Measurements from ENCODE around the gene C2CD2L.
A peak's percentile ranks its signal among the peaks of the same experiment; 100 is the strongest.
"Not testable (repeated sequence)": the region's sequence is repeated elsewhere in the genome, so short reads cannot be mapped to it uniquely, and the experiment has no call there.

Gene C2CD2L

DNA sequence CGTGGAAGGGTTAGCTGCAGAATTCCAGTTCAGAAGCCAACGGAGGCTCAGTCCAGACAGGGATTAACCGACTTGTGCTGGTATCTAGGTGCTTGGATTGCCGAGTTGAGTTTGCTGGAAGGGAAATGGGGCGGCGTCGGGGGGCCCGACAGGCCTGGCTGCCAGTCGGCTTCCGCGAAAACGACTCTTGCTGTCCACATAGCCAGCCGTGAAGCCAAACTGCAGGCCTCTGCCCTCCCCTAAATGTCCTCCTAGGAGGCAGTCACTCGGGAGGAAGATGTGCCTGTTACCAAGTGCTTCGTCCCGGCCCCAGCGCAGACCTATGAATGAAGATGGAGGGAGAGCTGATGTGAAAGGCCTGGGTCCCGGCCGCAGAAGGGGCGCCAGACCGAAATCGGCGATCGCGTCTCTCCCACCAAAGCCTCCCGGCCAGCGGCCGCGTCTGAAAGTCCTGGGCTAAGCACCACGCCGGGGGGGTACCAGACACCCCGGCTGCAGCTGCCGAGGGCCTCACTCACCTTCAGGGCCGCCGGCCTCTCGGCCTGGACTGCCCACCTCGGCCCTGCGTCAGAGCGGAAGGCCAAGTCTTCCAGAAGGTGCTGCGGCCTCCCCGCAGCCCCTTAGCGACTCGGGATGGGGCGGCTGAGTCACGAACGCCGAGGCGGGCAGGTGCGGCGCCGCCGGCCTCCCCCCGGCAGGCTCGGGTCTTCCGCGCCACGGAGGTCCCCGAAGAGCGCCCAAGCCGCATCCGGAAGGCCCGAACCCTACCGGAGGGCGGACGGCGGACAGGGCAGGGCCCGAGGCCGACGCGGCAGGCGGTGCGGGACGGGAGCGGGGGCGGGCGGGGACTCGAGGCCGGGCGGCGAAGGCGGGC lies 13.0 kb upstream of the C2CD2L start:
- peak; percentile 52 for DNase-seq

DNA sequence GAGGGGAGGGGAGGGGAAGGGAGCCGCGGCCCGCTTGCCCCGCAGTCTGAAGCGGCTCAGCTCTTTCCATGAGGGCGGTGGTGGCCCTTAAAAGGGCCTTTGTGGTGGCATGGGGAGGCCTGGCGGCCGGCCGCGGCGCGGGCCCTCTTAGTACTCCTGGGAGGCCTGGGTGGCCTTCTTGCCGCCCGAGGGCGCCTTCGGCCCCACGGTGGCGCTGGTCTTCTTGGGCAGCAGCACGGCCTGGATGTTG lies 12.4 kb upstream of the C2CD2L start:
- DNase-seq: peak; percentile 69

DNA sequence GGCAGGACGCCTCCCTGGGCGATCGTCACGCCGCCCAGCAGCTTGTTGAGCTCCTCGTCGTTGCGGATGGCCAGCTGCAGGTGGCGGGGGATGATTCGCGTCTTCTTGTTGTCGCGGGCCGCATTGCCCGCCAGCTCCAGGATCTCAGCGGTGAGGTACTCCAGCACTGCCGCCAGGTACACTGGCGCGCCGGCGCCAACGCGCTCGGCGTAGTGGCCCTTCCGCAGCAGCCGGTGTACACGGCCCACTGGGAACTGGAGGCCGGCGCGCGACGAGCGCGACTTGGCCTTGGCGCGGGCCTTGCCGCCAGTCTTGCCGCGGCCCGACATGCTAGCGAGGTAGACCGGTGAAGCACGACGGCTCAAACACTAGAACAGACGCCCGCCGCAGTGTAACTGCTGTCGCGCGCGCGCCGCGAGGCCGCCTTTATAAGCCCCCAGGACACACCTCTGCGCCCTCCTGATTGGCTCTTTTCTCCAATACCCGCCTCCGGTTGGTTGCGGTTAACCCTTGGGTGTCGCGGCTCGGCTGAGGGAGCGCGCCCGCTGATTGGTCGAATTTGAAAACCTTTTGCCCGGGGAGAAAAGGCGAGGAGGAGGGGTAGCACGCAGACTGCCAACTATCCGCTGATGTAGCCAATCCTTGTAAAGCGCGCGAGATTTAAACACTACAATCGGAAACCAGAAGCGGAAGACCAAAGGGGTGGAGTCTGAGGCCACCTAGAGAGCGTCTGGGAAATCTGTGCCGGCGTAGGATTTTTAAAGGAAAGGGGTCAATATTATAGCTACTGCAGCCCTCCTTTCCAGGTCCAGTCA lies 11.9 kb upstream of the C2CD2L start:
- peak; percentile 100 for DNase-seq

DNA sequence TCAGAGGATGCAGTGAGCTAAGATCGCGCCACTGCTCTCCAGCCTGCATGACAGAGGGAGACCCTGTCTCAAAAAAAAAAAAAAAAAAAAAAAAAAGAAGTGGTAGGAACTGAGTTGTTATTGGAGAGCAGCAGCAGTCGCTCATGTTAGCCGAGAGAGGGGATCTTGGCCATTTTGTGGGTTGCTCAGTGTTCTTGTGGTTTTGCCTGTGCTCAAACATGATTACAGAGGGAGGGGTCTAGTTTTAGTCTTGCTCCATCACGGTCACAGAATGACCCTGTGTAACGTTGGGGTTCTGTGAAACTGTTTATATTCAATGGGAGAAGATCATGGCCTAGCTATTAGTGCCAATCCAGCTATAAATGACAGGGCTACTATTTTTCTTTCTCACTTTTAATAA lies 7.4 kb upstream of the C2CD2L start:
- DNase-seq: no peak

- DNase-seq: no peak
Measured at GRCh38 chr11:119100246-119100970, 6.7 kb upstream of the C2CD2L start.

DNA sequence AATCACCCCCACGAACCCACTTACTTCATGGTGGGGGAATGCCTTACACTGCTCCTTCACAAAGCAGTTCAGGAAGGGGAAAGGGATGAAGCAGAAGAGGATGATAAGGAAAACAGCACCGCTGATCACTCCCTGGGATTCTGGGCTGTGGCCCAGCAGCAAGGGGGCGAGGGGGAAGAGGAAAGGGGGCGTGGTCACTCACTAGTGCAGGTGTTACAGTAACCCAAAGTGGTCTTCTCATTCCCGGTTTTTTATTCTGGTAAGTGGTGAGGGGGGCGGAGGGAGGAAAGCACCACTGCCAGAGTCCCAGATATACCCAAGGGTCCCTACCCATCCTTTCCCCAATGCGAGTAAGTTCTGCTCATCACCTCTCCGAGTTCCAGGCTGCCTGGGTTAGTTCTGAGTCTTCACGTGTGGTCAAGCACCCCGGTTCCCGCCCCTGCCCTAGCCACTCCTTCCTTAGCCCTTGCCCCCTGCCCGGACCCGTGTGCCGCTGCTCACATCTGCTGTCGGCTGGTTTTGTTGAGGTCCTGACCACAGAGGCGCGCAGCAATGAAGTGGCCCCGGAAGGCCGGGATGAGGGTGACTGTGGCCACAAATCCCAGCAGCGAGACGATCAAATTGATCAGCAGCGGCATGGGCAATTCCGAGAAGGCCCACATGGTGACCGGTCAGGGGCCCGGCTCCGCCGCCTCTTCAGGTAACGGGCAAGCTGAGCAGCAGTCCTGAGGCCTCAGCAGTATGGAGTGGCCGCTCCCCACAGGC lies 6.0 kb upstream of the C2CD2L start:
- DNase-seq: no peak

DNA sequence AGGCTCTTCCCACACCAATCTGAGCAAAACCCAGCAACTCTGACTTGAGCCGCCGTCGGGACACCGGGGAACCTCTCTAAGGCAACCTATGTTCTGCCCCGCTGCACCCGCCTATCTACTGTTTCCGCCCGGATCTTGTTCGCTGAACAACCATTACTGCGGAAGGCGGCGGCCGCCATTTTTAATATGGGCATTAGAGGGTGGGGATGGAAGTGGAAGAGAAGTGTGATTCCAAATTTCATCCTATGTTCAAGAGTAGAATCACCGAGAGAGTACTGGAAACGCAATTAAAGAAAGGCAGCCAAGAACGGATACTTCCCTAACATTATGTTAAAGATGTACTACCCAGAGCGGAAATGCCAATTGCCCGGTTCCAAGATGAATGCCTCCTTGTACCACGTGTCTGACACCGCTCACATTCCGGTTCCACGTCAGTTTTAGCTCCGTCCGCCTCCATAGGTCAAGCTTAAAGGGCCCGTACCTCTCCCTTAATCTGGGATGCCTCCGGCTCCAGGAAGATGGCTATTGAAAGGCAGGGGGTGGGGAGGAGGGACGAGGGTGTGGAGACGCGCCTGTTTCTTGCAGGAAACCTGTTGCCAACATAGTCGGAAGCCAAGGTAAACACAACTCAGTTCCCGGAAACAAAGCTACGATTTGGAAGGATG lies 5.3 kb upstream of the C2CD2L start, which contains the start of gene DPAGT1:
Gene DPAGT1, minus strand, starts transcription at position 95 of the 665 bp plus-strand sequence. CDS start 198 bp downstream, outside the sequence.
- peak; percentile 90 for DNase-seq

DNA sequence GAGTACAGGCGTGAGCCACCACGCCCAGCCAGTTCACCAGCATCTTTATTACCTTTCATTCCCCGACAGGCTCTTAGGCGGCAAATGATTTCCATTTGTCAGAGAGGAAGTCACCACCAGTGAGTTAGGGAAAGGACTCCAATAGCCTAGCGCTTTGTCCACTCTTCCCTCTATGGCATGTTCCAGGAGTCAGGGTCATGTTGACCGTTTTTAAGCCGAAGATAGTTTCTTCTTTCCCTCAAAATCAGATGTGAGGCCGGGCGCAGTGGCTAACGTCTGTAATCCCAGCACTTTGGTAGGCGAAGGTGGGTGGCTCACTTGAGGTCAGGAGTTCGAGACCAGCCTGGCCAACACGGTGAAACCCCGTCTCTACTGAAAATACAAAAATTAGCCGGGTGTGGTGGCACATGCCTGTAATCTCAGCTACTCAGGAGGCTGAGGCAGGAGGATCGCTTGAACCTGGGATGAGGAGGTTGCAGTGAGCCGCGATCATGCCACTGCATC lies 3.9 kb upstream of the C2CD2L start:
- DNase-seq: not testable (repeated sequence)

- no peak for DNase-seq
Measured at GRCh38 chr11:119103793-119104192, 3.4 kb upstream of the C2CD2L start.

DNA sequence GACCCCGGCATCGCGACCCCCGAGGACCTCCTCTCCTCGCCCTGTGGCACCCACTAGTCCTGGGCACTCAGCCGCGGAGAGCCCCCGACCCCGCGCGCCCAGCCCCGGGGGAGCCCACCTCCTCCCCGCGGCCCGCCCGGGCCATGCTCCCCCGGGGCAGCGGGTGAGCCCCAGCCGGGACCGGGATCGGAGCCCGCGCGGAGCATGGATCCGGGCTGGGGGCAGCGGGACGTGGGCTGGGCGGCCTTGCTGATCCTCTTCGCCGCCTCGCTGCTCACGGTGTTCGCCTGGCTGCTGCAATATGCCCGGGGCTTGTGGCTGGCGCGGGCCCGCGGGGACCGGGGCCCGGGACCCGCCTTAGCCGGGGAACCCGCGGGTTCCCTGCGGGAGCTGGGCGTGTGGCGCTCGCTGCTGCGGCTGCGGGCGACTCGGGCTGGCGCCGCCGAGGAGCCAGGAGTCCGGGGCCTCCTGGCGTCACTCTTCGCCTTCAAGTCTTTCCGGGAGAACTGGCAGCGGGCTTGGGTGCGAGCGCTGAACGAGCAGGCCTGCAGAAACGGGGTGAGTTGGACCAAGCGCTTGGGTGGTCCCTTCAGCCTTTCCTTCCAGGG lies 498 bp downstream of the C2CD2L start:
- DNase-seq: no peak

- DNase-seq: peak; percentile 49
Measured at GRCh38 chr11:119108146-119108856, 1.2 kb downstream of the C2CD2L start.

DNA sequence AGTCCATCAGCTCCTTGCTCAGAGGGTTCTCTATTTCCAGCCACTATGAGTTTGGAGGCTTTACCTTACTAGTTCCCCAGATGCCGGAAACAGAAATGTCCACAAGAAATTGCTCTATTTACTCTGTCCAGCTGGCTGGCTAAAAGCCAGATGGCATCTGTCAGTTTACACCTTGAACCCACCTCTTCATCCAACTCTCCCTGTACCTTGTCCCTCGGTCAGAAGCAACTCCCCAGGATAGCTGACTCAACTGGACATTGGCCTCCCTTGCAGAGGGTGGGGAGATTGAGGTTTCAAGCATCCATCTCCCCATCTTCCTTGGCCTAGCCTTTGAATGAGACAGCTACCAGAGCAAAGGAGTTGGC lies 1.7 kb downstream of the C2CD2L start:
- no peak for DNase-seq

GRCh38 chr11:119109843-119110242 lies 2.7 kb downstream of the C2CD2L start:
- no peak for DNase-seq

DNA sequence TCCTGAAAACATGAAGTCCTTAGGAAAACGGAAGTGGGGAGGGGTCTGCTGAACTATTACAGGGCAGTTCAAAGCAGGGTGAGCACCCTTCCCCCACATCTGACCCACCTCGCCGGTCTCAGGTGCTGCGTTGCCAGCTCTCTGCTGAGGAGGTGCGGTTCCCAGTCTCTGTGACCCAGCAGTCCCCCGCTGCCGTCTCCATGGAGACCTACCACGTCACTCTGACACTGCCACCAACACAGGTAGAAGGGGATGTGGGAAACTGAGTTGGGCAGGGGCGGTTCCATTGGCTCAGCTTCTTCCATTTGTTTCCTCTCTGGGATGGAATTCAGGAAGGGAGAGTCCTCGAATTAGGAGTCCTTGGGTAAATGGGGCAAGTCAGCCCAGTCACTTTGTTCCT lies 3.3 kb downstream of the C2CD2L start:
- no peak for DNase-seq

DNA sequence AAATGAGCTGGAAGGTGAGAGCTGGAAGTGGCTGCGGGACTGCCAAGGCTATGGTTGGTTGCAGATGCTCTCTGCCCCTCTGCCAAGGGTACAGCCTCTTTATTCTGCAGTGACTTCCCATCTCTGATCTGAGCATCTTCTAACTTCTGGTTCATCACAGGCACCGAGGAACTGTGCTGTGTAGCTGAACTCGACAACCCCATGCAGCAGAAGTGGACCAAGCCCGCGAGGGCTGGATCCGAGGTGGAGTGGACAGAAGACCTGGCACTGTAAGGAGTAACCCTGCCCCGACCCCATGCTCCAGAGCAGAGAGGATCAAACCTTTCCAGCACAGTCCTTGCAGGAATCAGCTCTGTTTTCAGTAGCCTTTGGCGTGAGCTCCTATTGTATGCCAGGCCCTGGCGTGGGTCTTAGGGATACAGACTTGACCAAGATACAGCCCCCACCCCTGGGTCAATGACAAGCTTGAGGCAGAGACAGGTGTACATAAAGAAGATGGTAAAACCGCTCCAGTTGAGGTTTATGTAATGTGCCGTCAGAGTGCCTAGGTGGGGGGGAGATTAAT lies 4.3 kb downstream of the C2CD2L start:
- DNase-seq: no peak

GRCh38 chr11:119112314-119113020 lies 5.3 kb downstream of the C2CD2L start:
- no peak for DNase-seq

DNA sequence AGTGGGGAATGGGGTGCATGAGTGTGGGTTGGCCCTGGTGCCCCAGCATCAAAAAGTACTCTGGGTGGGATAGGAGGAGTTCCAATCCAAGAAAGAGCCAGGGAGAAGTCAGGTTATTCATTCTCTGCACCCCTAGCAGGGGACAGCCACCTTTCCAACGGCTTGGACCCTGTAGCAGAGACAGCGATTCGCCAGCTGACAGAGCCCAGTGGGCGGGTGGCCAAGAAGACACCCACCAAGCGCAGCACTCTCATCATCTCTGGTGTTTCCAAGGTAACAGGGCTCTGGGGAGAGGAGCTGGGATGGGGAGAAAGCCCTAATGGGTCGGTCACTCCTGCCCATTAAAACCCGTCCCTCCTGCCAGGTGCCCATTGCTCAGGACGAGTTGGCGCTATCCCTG lies 6.6 kb downstream of the C2CD2L start:
- DNase-seq: no peak

DNA sequence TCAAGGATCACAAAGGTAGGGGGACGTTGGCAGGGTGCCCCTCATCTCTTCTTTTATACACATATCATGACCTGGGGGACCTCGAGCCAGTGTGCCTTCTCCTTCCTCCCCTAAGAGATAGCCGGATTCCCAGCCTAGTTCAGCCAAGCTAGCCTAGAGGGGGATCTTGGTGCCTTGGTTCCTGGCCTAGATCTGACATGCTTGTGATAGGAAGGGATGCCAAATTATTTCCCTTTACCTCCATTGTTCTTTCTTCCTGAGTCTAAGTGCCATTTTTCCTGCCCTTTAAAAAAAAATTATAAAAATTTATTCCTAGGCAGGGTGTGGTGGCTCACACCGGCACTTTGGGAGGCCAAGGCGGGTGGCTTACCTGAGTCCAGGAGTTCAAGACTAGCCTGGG lies 7.2 kb downstream of the C2CD2L start:
- no peak for DNase-seq

DNA sequence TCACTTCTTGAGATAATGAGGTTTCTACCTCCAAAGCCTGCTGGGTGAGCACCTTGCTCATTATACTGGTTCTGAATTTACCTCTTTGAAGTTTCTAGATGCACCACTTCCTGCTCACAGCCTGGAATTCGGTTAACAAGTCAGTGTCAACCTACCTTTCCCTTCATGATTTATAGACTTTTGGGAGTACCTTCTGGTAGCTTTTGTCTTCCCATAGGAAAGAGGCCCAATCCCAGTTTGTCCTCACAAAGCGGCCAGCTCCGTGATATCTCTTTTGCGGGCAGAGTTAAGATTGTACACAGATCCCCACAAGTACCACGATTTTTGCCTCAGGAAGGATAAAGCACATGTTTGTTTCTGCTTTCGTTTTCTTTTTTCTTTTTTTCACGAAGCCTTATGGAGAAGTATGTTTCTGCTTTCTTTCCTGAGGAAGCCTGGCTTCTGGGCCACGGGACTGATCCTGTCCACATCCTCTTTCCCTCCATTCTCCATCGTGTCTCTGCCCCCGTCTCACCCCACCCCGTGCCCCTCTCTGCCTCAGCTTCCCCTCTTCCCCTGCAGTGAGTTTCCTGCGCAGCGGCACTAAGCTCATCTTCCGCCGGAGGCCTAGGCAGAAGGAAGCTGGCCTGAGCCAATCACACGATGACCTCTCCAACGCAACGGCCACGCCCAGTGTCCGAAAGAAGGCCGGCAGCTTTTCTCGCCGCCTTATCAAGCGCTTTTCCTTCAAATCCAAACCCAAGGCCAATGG lies 8.5 kb downstream of the C2CD2L start:
- peak; percentile 40 for DNase-seq
